Gastroesophageal sphincter (tissue), 4 donors: ENCODE data around the gene CLEC2B. TPM values are rescaled to one million over a fixed set of nuclear protein-coding genes. Genes with fewer than 3 reads are reported as not detected.

ENCODE experiments used
- ATAC-seq: fragments of 150-250 bp; one replicate; pipeline ENCODE4 v1.9.1; 2016; ENCODE audit warnings: mild to moderate bottlenecking, moderate library complexity
- H3K27ac ChIP-seq, 4 donors: fragments of 200-600 bp; sonication (generic) in 3 of 4; 1 replicate in 3 of 4; 2 replicates in 1 of 4; pipeline ENCODE4 v1.5.1; 2016 to 2019
- H3K27me3 ChIP-seq: fragments of 200-600 bp; sonication (generic); one replicate; pipeline ENCODE4 v1.5.1; 2019
- H3K36me3 ChIP-seq, 2 donors: fragments of 200-600 bp; sonication (generic); one replicate each; pipeline ENCODE4 v1.5.1; 2019; ENCODE audit warnings: control low read depth in 1 of 2
- H3K4me1 ChIP-seq, 3 donors: fragments of 200-600 bp; sonication (generic); 1 replicate in 2 of 3; 2 replicates in 1 of 3; pipeline ENCODE4 v1.5.1; 2016 to 2019; ENCODE audit warnings: control low read depth in 2 of 3
- H3K4me3 ChIP-seq, 2 donors: fragments of 200-600 bp; sonication (generic); one replicate each; pipeline ENCODE4 v1.5.1; 2019; ENCODE audit warnings: mild to moderate bottlenecking in 1 of 2, moderate library complexity in 1 of 2
- H3K9me3 ChIP-seq, 3 donors: fragments of 200-600 bp; sonication (generic); one replicate each; pipeline ENCODE4 v1.5.1; 2017 to 2019; ENCODE audit warnings: control low read depth in 2 of 3
- CTCF ChIP-seq, 4 experiments: fragments of 200-600 bp in 2 of 4; fragments of 450-650 bp in 2 of 4; sonication (generic) in 1 of 4; IDR thresholded peaks; one replicate each; pipeline ENCODE4 v1.5.1; 2017 to 2019; ENCODE audit warnings: antibody characterized with exemption in 4 of 4, mild to moderate bottlenecking in 2 of 4, moderate library complexity in 2 of 4
- EP300 ChIP-seq: sonication (generic); formaldehyde crosslinking; IDR thresholded peaks from one replicate; pipeline ENCODE4 v1.6.1; 2017; ENCODE audit warnings: antibody characterized with exemption, mild to moderate bottlenecking
- POLR2A ChIP-seq, 2 donors: fragments of 450-650 bp; IDR thresholded peaks; one replicate each; pipeline ENCODE4 v1.6.1; 2017; ENCODE audit warnings: antibody characterized with exemption in 2 of 2, mild to moderate bottlenecking in 2 of 2, moderate library complexity in 1 of 2
- POLR2AphosphoS5 ChIP-seq: sonication (generic); formaldehyde crosslinking; IDR thresholded peaks from one replicate; pipeline ENCODE4 v1.6.1; 2017; ENCODE audit warnings: antibody characterized with exemption
- WGBS, 2 donors: methylation state at CpG; one replicate each; pipeline ENCODE4 v1.1.5; 2018; ENCODE audit warnings: low coverage in 1 of 2; 5-methylcytosine and 5-hydroxymethylcytosine counted together
- total RNA-seq, 4 donors: library from RNA; depleted of rRNA; stranded (reverse); fragments of >200 nt; gene quantifications; one replicate each; pipeline ENCODE4 v1.1.0, GENCODE V29; 2016

Gene CLEC2B
- total RNA-seq, 4 donors from 2014 or later = 3.4 to 16.7 (median 8.9) TPM

GRCh38 chr12:9907769-9908168, 38.6 kb upstream of the CLEC2B start:
- Histone ChIP-seq H3K4me1 (no peaks in the 10 kb centered on the region), H3K9me3 (peaks cover 0 to 33% (median 0%) of the 10 kb centered on the region in 3 donors), H3K27ac (no peak overlapping the region), H3K4me3 (no peak overlapping the region), H3K27me3 (no peaks in the 10 kb centered on the region), H3K36me3 (no peaks in the 10 kb centered on the region)
- WGBS, 2 donors = 91 to 92% methylated on average over 6 to 7 of the region's 7 CpGs
- TF ChIP-seq POLR2A (IDR thresholded peaks at IDR 0.05) (no peak), POLR2AphosphoS5 (no peak), CTCF (IDR thresholded peaks at IDR 0.05) (no peak), EP300 (no peak)
- no peak for ATAC-seq

- no peak for ATAC-seq
- no peaks in the 10 kb centered on the region for H3K36me3 ChIP-seq
- no peaks in the 10 kb centered on the region for H3K27me3 ChIP-seq
- H3K27ac ChIP-seq = no peak overlapping the region
- WGBS, 2 donors = 94 to 97% methylated on average over 2 of the region's 2 CpGs
- H3K4me3 ChIP-seq = no peak overlapping the region
- H3K9me3 ChIP-seq = peaks cover 0 to 35% (median 0%) of the 10 kb centered on the region in 3 donors
- no peaks in the 10 kb centered on the region for H3K4me1 ChIP-seq
- no peak for TF ChIP-seq POLR2AphosphoS5
- no peak for TF ChIP-seq CTCF (IDR thresholded peaks at IDR 0.05)
- no peak for TF ChIP-seq EP300
- TF ChIP-seq POLR2A (IDR thresholded peaks at IDR 0.05) = no peak
Observed at GRCh38 chr12:9906873-9907272, 37.7 kb upstream of the CLEC2B start.

- WGBS, 2 donors = 74 to 85% methylated on average over 3 of the region's 7 CpGs
Observed at GRCh38 chr12:9902539-9903228, 33.5 kb upstream of the CLEC2B start.

GRCh38 chr12:9900930-9901329, 31.8 kb upstream of the CLEC2B start:
- H3K9me3 ChIP-seq = peaks cover 0 to 14% (median 0%) of the 10 kb centered on the region in 3 donors
- H3K27ac ChIP-seq = no peak overlapping the region
- ATAC-seq = no peak
- H3K4me3 ChIP-seq = no peak overlapping the region
- H3K36me3 ChIP-seq = no peaks in the 10 kb centered on the region
- H3K27me3 ChIP-seq = no peaks in the 10 kb centered on the region
- H3K4me1 ChIP-seq = no peaks in the 10 kb centered on the region
- WGBS, 2 donors = 57 to 64% methylated on average over 2 of the region's 2 CpGs
- TF ChIP-seq CTCF (IDR thresholded peaks at IDR 0.05) (no peak), EP300 (no peak), POLR2AphosphoS5 (no peak), POLR2A (IDR thresholded peaks at IDR 0.05) (no peak)

More at GRCh38 chr12:9902539-9903228, 33.5 kb upstream of the CLEC2B start:
- Histone ChIP-seq H3K9me3 (peaks cover 0 to 14% (median 0%) of the 10 kb centered on the region in 3 donors), H3K27me3 (no peaks in the 10 kb centered on the region), H3K4me3 (no peak overlapping the region), H3K4me1 (no peaks in the 10 kb centered on the region), H3K27ac (no peak overlapping the region), H3K36me3 (no peaks in the 10 kb centered on the region)
- TF ChIP-seq EP300 (no peak), POLR2A (IDR thresholded peaks at IDR 0.05) (no peak), CTCF (IDR thresholded peaks at IDR 0.05) (no peak), POLR2AphosphoS5 (no peak)
- no peak for ATAC-seq

- 80 to 89% methylated on average over 1 to 2 of the region's 2 CpGs for WGBS, 2 donors
- no peak for ATAC-seq
Observed at GRCh38 chr12:9899209-9899608, 30.1 kb upstream of the CLEC2B start.

More at GRCh38 chr12:9899209-9899608, 30.1 kb upstream of the CLEC2B start:
- Histone ChIP-seq H3K4me1 (no peaks in the 10 kb centered on the region), H3K9me3 (peaks cover 0 to 14% (median 0%) of the 10 kb centered on the region in 3 donors), H3K27ac (no peak overlapping the region), H3K27me3 (no peaks in the 10 kb centered on the region), H3K4me3 (no peak overlapping the region), H3K36me3 (no peaks in the 10 kb centered on the region)
- no peak for TF ChIP-seq POLR2A (IDR thresholded peaks at IDR 0.05)
- TF ChIP-seq POLR2AphosphoS5 = no peak
- TF ChIP-seq EP300 = no peak
- no peak for TF ChIP-seq CTCF (IDR thresholded peaks at IDR 0.05)
